Measurements from ENCODE around the gene GET4. TPM values are rescaled to one million over a fixed set of nuclear protein-coding genes. Genes with fewer than 3 reads are reported as not detected.

GET4 gene
- total and polyA plus RNA-seq, 10 of the 15 experiments (the other 5 are each of a cell fraction or from before 2014, with no cell fraction given): 0.66 to 73.8 (median 34.0) TPM

DNA sequence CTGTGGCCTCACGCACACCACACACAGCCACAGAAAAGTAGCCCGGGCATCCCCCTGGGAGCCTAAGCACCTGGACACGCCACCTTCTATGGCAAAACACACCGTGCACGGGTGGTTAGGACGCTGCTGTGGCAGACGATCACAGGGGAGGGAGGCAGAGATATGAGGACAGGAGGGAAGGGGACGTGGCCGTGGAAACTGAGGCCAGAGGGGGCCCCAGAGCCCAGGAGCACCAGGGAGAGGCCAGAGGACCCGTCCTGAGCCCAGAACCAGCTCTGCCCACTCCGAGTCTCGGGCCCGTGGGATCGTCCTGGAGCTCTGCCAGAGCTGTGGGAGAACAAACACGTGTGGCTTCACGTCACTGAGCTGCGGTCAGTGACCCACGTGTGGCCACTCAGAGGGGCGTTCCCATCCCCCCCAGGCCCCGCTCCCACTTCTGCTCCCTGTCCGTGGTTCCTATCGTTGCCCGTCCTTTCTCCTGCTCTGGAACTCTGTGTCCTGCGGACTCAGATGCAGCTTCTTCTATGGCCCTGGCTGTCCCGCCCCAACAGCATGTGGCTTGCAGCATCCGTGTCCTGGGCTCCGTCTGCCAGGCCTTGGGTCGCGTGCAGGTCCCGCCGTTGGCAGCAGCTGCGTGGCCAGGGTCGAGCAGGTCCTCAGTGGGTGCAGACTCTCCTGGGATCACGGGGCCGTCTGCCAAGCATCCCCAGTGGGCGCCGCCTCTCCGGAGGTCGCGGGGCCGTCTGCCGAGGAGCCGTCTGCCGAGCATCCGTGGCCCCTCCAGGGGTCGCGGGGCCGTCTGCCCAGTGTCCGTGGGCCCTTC is 31.0 kb downstream of the GET4 start (continued):
- TF ChIP-seq, protein P1, sequence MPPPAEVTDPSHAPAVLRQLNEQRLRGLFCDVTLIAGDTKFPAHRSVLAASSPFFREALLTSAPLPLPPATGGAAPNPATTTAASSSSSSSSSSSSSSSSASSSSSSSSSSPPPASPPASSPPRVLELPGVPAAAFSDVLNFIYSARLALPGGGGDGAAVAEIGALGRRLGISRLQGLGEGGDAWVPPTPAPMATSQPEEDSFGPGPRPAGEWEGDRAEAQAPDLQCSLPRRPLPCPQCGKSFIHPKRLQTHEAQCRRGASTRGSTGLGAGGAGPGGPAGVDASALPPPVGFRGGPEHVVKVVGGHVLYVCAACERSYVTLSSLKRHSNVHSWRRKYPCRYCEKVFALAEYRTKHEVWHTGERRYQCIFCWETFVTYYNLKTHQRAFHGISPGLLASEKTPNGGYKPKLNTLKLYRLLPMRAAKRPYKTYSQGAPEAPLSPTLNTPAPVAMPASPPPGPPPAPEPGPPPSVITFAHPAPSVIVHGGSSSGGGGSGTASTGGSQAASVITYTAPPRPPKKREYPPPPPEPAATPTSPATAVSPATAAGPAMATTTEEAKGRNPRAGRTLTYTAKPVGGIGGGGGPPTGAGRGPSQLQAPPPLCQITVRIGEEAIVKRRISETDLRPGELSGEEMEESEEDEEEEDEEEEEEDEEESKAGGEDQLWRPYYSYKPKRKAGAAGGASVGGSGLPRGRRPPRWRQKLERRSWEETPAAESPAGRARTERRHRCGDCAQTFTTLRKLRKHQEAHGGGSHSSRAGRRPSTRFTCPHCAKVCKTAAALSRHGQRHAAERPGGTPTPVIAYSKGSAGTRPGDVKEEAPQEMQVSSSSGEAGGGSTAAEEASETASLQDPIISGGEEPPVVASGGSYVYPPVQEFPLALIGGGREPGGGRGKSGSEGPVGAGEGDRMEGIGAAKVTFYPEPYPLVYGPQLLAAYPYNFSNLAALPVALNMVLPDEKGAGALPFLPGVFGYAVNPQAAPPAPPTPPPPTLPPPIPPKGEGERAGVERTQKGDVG (CRISPR knock-in tag; IDR thresholded peaks at IDR 0.05): no peak
- TF ChIP-seq NR2F1 (conservative IDR thresholded peaks at IDR 0.05) (0 out of 2 replicates have a peak, but pooled peaks have one; percentile 22), POLR2A (IDR thresholded peaks at IDR 0.05; ENCODE audit: low read depth, low read length) (no peak)

DNA sequence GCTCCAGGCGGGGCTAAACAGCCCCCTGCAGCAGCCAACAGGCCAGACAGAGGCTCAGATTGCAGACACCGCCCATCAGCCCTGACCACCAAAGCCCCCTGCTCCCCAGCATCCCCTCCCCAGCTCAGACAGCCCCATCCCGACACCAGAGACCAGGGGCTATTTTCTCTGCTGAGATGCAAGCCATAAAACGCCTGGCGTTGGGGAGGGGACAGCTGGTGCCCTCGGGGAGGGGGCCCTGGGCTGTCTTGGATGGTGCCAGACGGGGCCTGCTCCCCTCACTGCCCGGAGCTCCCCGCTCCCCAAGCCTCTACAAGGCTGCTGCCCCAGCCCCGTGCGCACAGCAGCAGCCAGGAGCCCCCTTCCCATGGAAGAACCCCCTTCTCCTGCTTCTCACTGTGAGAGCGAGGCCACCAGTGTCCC is 31.8 kb downstream of the GET4 start:
- no peak overlapping the region for H2AFZ ChIP-seq (ENCODE audit: control insufficient read depth, low read depth, low read length)
- DNase-seq (ENCODE audit: low read depth, low spot score) (no peak), FAIRE-seq (no peak), ATAC-seq (no peak; the same call in 2 of the 3 replicates)
- ChIA-PET SMC1A (ENCODE audit: uncharacterized antibody, unreplicated experiment) (interaction anchor here (1.3 to 4.2 kb wide), 4 partner anchors 15 to 48 kb away, joined by 6 to 31 read pairs (median 20); partner anchors contain the start of gene ADAP1), RAD21 (ENCODE audit: unreplicated experiment) (interaction anchor here (0.9 to 3.1 kb wide), 4 partner anchors 65 to 268 kb away, joined by 3 to 20 read pairs (median 8); no protein-coding TSS in a partner anchor), CTCF (interaction anchor here (0.9 to 3.9 kb wide), 8 partner anchors 14 to 268 kb away, joined by 3 to 20 read pairs (median 6); no protein-coding TSS in a partner anchor), POLR2A (interaction anchor here (0.6 kb wide), 1 partner anchor 66 kb away, joined by 5 read pairs; no protein-coding TSS in a partner anchor)
- intact Hi-C loops (cut with micrococcal nuclease; ENCODE audit: unreplicated experiment) (loop anchor here (2.0 to 10.0 kb wide), 3 partner anchors 15 to 157 kb away; partner anchors contain the start of gene ADAP1), in situ Hi-C loops (cut with MboI) (no loop called here)
- no peaks in the 10 kb centered on the region for H3K9me3 ChIP-seq (replicated peaks; ENCODE audit: control insufficient read depth, insufficient read depth, low read length)
- H3K79me2 ChIP-seq (ENCODE audit: control insufficient read depth, insufficient read depth, low read length): no peaks in the 10 kb centered on the region; the same call in none of the 2 replicates
- no peak overlapping the region for H3K9ac ChIP-seq (ENCODE audit: control insufficient read depth, insufficient read depth, low read length)
- peaks cover 16% of the 10 kb centered on the region for H3K4me1 ChIP-seq (ENCODE audit: control insufficient read depth, insufficient read depth, low read length)
- WGBS (ENCODE audit: insufficient coverage, insufficient replicate concordance, low lambda C conversion rate, missing lambda C conversion rate): 40% methylated on average over 11 of the region's 12 CpGs
- no TSS peak for BruUV-seq (replicated peaks)
- H4K20me1 ChIP-seq (ENCODE audit: control insufficient read depth, insufficient read depth): no peaks in the 10 kb centered on the region
- no peaks in the 10 kb centered on the region for H3K27me3 ChIP-seq (replicated peaks in 1 of 2; ENCODE audit: control insufficient read depth in 2 of 2, insufficient read depth in 2 of 2, low read length in 1 of 2)
- no peak overlapping the region for H3K27ac ChIP-seq (ENCODE audit: control insufficient read depth, insufficient read depth)
- H3K36me3 ChIP-seq (ENCODE audit: control insufficient read depth in 2 of 2, insufficient read depth in 2 of 2, low read length in 1 of 2): peaks cover 0 to 9% of the 10 kb centered on the region in 2 experiments; a peak in 2 of 4 replicates
- no peak overlapping the region for H3K4me2 ChIP-seq (ENCODE audit: control insufficient read depth, insufficient read depth)
- no peak overlapping the region for H3K4me3 ChIP-seq
- TF ChIP-seq ESRRA (IDR thresholded peaks at IDR 0.05; ENCODE audit: low read length) (no peak), GATAD2B (conservative IDR thresholded peaks at IDR 0.05; ENCODE audit: low read depth) (no peak), CBX5 (IDR thresholded peaks at IDR 0.05; ENCODE audit: low read depth) (no peak), NRF1 (conservative IDR thresholded peaks at IDR 0.05; ENCODE audit: low read depth, low read length) (no peak), HDAC2 (IDR thresholded peaks at IDR 0.05) (no peak), RUNX3 (IDR thresholded peaks at IDR 0.05; ENCODE audit: low read length) (no peak), FOXK2 (IDR thresholded peaks at IDR 0.05) (no peak), IKZF2 (IDR thresholded peaks at IDR 0.05) (no peak), SREBF2 (IDR thresholded peaks at IDR 0.05; ENCODE audit: low read length) (no peak)
- TF ChIP-seq, protein P2, sequence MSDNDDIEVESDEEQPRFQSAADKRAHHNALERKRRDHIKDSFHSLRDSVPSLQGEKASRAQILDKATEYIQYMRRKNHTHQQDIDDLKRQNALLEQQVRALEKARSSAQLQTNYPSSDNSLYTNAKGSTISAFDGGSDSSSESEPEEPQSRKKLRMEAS (IDR thresholded peaks at IDR 0.05; ENCODE audit: low read depth, low read length): no peak
- TF ChIP-seq, protein P3, sequence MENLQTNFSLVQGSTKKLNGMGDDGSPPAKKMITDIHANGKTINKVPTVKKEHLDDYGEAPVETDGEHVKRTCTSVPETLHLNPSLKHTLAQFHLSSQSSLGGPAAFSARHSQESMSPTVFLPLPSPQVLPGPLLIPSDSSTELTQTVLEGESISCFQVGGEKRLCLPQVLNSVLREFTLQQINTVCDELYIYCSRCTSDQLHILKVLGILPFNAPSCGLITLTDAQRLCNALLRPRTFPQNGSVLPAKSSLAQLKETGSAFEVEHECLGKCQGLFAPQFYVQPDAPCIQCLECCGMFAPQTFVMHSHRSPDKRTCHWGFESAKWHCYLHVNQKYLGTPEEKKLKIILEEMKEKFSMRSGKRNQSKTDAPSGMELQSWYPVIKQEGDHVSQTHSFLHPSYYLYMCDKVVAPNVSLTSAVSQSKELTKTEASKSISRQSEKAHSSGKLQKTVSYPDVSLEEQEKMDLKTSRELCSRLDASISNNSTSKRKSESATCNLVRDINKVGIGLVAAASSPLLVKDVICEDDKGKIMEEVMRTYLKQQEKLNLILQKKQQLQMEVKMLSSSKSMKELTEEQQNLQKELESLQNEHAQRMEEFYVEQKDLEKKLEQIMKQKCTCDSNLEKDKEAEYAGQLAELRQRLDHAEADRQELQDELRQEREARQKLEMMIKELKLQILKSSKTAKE (IDR thresholded peaks at IDR 0.05; ENCODE audit: low read depth, poor library complexity, severe bottlenecking): no peak
